Neural crest cell (in vitro differentiated cells): Measurements from ENCODE around the gene RIT2. TPM values are rescaled to one million over a fixed set of nuclear protein-coding genes. Genes with fewer than 3 reads are reported as not detected.

ENCODE experiments used
- DNase-seq: peaks from one replicate; pipeline ENCODE4 v3.0.0; 2021; ENCODE audit warnings: low read depth, mixed read lengths, low spot score
- H3K27ac Mint-ChIP-seq: one replicate; pipeline ENCODE4 v1.8.0; 2021; ENCODE audit warnings: mild to moderate bottlenecking, mixed read lengths; ENCODE audit not compliant: unreplicated experiment
- H3K27me3 Mint-ChIP-seq: 2 replicates; pipeline ENCODE4 v1.8.0; 2021; ENCODE audit warnings: low read depth, mild to moderate bottlenecking, mixed read lengths
- H3K36me3 Mint-ChIP-seq: 2 replicates; pipeline ENCODE4 v1.8.0; 2021; ENCODE audit warnings: low read depth, mild to moderate bottlenecking, mixed read lengths
- H3K4me1 Mint-ChIP-seq: 2 replicates; pipeline ENCODE4 v1.8.0; 2021; ENCODE audit warnings: mixed read lengths
- H3K4me3 Mint-ChIP-seq: one replicate; pipeline ENCODE4 v1.8.0; 2021; ENCODE audit warnings: mild to moderate bottlenecking, mixed read lengths
- H3K9me3 Mint-ChIP-seq: 2 replicates; pipeline ENCODE4 v1.8.0; 2021; ENCODE audit warnings: mixed read lengths
- total RNA-seq: library from RNA; stranded (reverse); gene quantifications from 2 replicates; pipeline ENCODE4 v1.2.1, GENCODE V29; 2021
- TF ChIP-seq, protein P1 (sequence below): fragments of 200-600 bp; sonication (generic); conservative IDR thresholded peaks from 2 replicates; pipeline ENCODE4 v1.5.0; 2021; ENCODE audit warnings: antibody characterized with exemption, mild to moderate bottlenecking

The RIT2 gene
- total RNA-seq, 1 donor from 2014 or later, result not detected

DNA sequence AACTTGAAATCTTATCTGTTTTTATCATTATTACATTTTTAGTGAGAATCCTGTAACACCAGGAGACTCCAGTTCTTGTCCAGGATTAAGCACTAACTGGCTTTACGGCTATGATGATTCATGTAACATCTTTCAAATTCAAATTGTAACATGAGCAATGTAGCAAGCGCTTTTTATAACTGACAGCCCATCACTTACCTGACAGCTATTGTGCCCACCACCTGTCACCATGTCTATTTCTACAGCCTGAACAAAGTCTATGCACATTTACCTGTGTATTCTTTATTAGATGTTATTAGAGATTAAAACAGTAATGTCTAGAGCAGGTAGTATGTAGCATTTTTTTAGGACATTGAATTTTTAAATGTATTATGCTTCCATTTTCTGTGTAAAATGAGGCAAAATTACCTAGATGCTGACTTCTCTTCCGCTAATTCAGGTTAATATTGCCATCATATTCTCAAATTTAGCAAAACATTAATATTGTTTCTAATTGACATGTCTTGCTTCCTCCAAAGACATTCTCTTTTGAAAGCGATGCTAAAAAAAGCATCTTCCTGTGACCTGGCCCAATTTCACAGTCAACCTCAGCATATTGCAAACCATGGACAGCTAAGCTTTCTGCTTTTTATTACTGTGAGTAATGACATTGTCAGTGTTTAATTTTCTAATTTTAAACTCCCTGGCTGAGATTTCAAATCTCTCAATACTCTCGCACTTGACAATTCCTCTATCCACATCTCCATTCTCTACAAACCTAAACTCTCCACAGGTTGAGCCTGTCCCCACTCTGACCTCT, 37.8 kb downstream of the RIT2 start:
- Mint-ChIP-seq H3K27ac (no peak overlapping the region), H3K27me3 (no peaks in the 10 kb centered on the region), H3K9me3 (no peaks in the 10 kb centered on the region), H3K4me3 (no peak overlapping the region), H3K4me1 (no peaks in the 10 kb centered on the region), H3K36me3 (no peaks in the 10 kb centered on the region)
- TF ChIP-seq, protein P1, sequence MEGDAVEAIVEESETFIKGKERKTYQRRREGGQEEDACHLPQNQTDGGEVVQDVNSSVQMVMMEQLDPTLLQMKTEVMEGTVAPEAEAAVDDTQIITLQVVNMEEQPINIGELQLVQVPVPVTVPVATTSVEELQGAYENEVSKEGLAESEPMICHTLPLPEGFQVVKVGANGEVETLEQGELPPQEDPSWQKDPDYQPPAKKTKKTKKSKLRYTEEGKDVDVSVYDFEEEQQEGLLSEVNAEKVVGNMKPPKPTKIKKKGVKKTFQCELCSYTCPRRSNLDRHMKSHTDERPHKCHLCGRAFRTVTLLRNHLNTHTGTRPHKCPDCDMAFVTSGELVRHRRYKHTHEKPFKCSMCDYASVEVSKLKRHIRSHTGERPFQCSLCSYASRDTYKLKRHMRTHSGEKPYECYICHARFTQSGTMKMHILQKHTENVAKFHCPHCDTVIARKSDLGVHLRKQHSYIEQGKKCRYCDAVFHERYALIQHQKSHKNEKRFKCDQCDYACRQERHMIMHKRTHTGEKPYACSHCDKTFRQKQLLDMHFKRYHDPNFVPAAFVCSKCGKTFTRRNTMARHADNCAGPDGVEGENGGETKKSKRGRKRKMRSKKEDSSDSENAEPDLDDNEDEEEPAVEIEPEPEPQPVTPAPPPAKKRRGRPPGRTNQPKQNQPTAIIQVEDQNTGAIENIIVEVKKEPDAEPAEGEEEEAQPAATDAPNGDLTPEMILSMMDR, result no peak
- DNase-seq, result no peak

DNA sequence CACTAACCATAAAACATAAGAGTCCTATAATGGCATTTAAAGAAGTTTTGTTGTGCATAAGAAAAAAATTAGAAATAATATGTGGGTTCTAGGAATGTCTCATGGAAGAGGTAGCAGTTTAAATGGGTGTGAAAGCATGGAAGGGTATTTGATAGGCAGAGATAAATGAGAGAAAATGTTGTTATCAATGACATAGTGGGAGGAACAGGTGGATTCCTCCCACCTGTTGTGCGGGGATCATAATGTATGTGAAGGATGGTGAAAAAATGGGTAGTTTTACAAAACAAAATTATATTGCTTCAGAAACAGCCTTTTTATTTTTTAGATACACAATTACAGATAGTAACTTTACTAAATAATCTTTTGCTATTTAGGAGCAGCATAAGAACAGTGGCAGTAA, 41.7 kb downstream of the RIT2 start:
- no peaks in the 10 kb centered on the region for H3K9me3 Mint-ChIP-seq
- no peak for DNase-seq
- no peaks in the 10 kb centered on the region for H3K36me3 Mint-ChIP-seq
- TF ChIP-seq, protein P1, result no peak
- no peak overlapping the region for H3K27ac Mint-ChIP-seq
- no peaks in the 10 kb centered on the region for H3K27me3 Mint-ChIP-seq
- H3K4me1 Mint-ChIP-seq, result no peaks in the 10 kb centered on the region
- H3K4me3 Mint-ChIP-seq, result no peak overlapping the region

DNA sequence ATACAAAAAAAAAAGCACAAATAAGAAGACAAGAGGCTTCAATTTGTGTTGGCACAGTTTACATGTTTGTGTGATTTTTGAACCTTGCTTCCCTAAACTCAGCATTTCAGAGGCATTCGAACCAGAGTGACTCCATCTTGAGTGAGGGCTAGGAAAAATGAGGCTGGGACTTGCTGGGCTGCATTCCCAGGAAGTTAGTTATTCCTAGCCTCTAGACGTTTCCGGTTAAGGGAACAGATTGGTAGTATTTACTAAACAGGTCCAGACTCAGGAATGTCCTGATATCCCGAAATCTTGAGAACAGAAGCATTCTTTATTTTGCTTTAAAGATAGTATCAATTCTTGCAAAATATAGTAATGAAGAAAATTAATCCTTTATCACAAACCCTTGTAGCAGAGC, 46.7 kb downstream of the RIT2 start:
- DNase-seq, result no peak
- H3K27ac Mint-ChIP-seq, result no peak overlapping the region
- no peaks in the 10 kb centered on the region for H3K27me3 Mint-ChIP-seq
- no peaks in the 10 kb centered on the region for H3K36me3 Mint-ChIP-seq
- TF ChIP-seq, protein P1, result no peak
- H3K9me3 Mint-ChIP-seq, result no peaks in the 10 kb centered on the region
- H3K4me1 Mint-ChIP-seq, result no peaks in the 10 kb centered on the region
- H3K4me3 Mint-ChIP-seq, result no peak overlapping the region

DNA sequence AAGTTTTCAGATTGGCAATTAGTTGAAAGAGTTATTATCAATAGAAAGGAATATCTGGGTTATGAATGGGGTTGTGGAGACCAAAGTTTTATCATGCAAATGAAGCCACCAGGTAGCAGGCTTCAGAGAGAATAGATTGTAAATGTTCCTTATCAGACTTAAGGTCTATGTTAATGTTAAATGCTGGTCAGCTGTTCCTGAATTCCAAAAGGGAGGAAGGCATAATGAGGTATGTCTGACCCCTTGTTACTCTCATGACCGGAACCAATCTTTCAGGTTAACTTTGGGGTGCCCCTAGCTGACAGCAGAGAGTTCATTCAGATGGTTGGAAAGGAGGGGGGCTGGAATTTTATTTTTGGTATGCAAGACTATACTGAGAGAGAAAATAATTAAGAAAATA, 47.9 kb downstream of the RIT2 start:
- no peak overlapping the region for H3K4me3 Mint-ChIP-seq
- TF ChIP-seq, protein P1, result no peak
- H3K27ac Mint-ChIP-seq, result no peak overlapping the region
- no peaks in the 10 kb centered on the region for H3K36me3 Mint-ChIP-seq
- H3K27me3 Mint-ChIP-seq, result no peaks in the 10 kb centered on the region
- no peaks in the 10 kb centered on the region for H3K4me1 Mint-ChIP-seq
- no peaks in the 10 kb centered on the region for H3K9me3 Mint-ChIP-seq
- no peak for DNase-seq

DNA sequence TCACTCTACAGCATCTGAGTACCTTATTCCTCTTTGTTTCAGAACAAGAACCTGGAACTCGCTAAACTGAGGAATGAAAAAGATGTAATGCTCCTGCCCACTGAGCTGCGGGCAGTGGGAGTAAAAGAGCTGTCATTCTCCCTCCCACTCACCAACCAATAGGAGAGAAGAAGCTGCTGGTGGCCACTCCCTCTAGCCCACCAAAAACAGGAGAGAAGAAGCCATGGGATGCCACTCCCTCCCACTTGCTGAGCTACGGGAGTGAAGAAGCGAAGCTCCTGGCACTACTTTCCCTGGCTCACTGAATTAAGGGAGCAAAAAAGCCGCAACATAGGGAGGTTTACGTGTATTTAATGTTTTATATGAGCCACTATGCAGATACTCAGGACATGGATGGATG, 53.7 kb downstream of the RIT2 start:
- no peak for DNase-seq
- Mint-ChIP-seq H3K4me3 (no peak overlapping the region), H3K36me3 (no peaks in the 10 kb centered on the region), H3K27ac (no peak overlapping the region), H3K27me3 (no peaks in the 10 kb centered on the region), H3K4me1 (no peaks in the 10 kb centered on the region), H3K9me3 (no peaks in the 10 kb centered on the region)
- TF ChIP-seq, protein P1, result no peak
